GM21717 (cell line): ENCODE measurements around the gene ARHGEF4.
"Not testable (repeated sequence)": the region's sequence is repeated elsewhere in the genome, so short reads cannot be mapped to it uniquely, and the experiment has no call there.

Source experiments
- ATAC-seq: cut with Tn5 transposase; IDR thresholded peaks from one replicate; pipeline ENCODE4 v1.9.1; 2021; ENCODE audit warnings: mild to moderate bottlenecking, moderate library complexity; ENCODE audit not compliant: unreplicated experiment

ARHGEF4 gene

GRCh38 chr2:130966149-130966774, 129.5 kb downstream of the ARHGEF4 start:
- ATAC-seq, result no peak

- ATAC-seq, result no peak
These were observed 130.2 kb downstream of the ARHGEF4 start for GRCh38 chr2:130966775-130967490.

GRCh38 chr2:130972410-130972809, 135.7 kb downstream of the ARHGEF4 start:
- ATAC-seq, result no peak

GRCh38 chr2:130975729-130976128, 139.0 kb downstream of the ARHGEF4 start:
- no peak for ATAC-seq

- no peak for ATAC-seq
These were observed 140.0 kb downstream of the ARHGEF4 start for GRCh38 chr2:130976591-130977237.

- ATAC-seq, result no peak
These were observed 140.8 kb downstream of the ARHGEF4 start for GRCh38 chr2:130977461-130978050.

GRCh38 chr2:130981667-130982066, 145.0 kb downstream of the ARHGEF4 start:
- no peak for ATAC-seq

- no peak for ATAC-seq
These were observed 148.6 kb downstream of the ARHGEF4 start for GRCh38 chr2:130985206-130985780.

- ATAC-seq, result no peak
These were observed 149.3 kb downstream of the ARHGEF4 start for GRCh38 chr2:130985831-130986649.

- ATAC-seq, result no peak
These were observed 150.3 kb downstream of the ARHGEF4 start for GRCh38 chr2:130986890-130987493.

GRCh38 chr2:130987519-130988425, 151.1 kb downstream of the ARHGEF4 start:
- ATAC-seq, result no peak

- not testable (repeated sequence) for ATAC-seq
These were observed 154.7 kb downstream of the ARHGEF4 start for GRCh38 chr2:130991446-130991845.

GRCh38 chr2:130992003-130992402, 155.3 kb downstream of the ARHGEF4 start:
- not testable (repeated sequence) for ATAC-seq

- ATAC-seq, result no peak
These were observed 160.0 kb downstream of the ARHGEF4 start for GRCh38 chr2:130996691-130997090.

- ATAC-seq, result no peak
These were observed 160.5 kb downstream of the ARHGEF4 start for GRCh38 chr2:130997198-130997597.

- no peak for ATAC-seq
These were observed 161.8 kb downstream of the ARHGEF4 start for GRCh38 chr2:130998561-130998960.

GRCh38 chr2:131004446-131005209, 167.9 kb downstream of the ARHGEF4 start:
- ATAC-seq, result no peak

- ATAC-seq, result no peak
These were observed 168.7 kb downstream of the ARHGEF4 start for GRCh38 chr2:131005216-131005935.
